Neural progenitor cell (in vitro differentiated cells): ENCODE data around the gene IGSF21. TPM values are rescaled to one million over a fixed set of nuclear protein-coding genes. Genes with fewer than 3 reads are reported as not detected.

ENCODE experiments used
- DNase-seq: peaks from one replicate; pipeline ENCODE4 v3.0.0-alpha.2; 2016; ENCODE audit warnings: low spot score
- H2AFZ ChIP-seq: fragments of 200-600 bp; sonication (generic); replicated peaks from 2 replicates; pipeline ENCODE4 v1.6.1; 2016; ENCODE audit warnings: antibody characterized with exemption
- H3F3A ChIP-seq: fragments of 200-600 bp; sonication (generic); 2 replicates; pipeline ENCODE4 v1.6.1; 2016; ENCODE audit warnings: antibody characterized with exemption, low read depth
- H3K27ac ChIP-seq: fragments of 200-600 bp; sonication (generic); 2 replicates; pipeline ENCODE4 v1.5.1; 2016; ENCODE audit warnings: mild to moderate bottlenecking
- H3K27me3 ChIP-seq: fragments of 200-600 bp; sonication (generic); 2 replicates; pipeline ENCODE4 v1.6.1; 2016; ENCODE audit warnings: mild to moderate bottlenecking, moderate library complexity
- H3K36me3 ChIP-seq: fragments of 200-600 bp; sonication (generic); 2 replicates; pipeline ENCODE4 v1.5.1; 2016
- H3K4me1 ChIP-seq: fragments of 200-600 bp; sonication (generic); 2 replicates; pipeline ENCODE4 v1.6.1; 2016; ENCODE audit warnings: mixed run types
- H3K4me2 ChIP-seq: fragments of 200-600 bp; sonication (generic); 2 replicates; pipeline ENCODE4 v1.6.1; 2016
- H3K4me3 ChIP-seq: fragments of 200-600 bp; sonication (generic); 2 replicates; pipeline ENCODE4 v1.5.1; 2016
- H3K79me2 ChIP-seq: fragments of 200-600 bp; sonication (generic); 2 replicates; pipeline ENCODE4 v1.6.1; 2016; ENCODE audit warnings: low read depth
- H3K9ac ChIP-seq: fragments of 200-600 bp; sonication (generic); 2 replicates; pipeline ENCODE4 v1.6.1; 2016
- H3K9me3 ChIP-seq: fragments of 200-600 bp; sonication (generic); 2 replicates; pipeline ENCODE4 v1.5.1; 2016; ENCODE audit warnings: low read depth
- H4K20me1 ChIP-seq: fragments of 200-600 bp; sonication (generic); 2 replicates; pipeline ENCODE4 v1.6.1; 2016; ENCODE audit warnings: low read depth
- H3K27ac Mint-ChIP-seq: 3 replicates; pipeline ENCODE4 v1.8.0; 2021; ENCODE audit warnings: mixed read lengths
- H3K27me3 Mint-ChIP-seq: 2 replicates; pipeline ENCODE4 v1.8.0; 2022; ENCODE audit warnings: low read depth, mild to moderate bottlenecking, inconsistent platforms, moderate library complexity, mixed read lengths; ENCODE audit not compliant: insufficient read depth
- H3K36me3 Mint-ChIP-seq: 3 replicates; pipeline ENCODE4 v1.8.0; 2021; ENCODE audit warnings: mixed read lengths
- H3K4me1 Mint-ChIP-seq: 3 replicates; pipeline ENCODE4 v1.8.0; 2021; ENCODE audit warnings: mixed read lengths
- H3K4me3 Mint-ChIP-seq: 3 replicates; pipeline ENCODE4 v1.8.0; 2021; ENCODE audit warnings: mild to moderate bottlenecking, moderate library complexity, mixed read lengths
- H3K9me3 Mint-ChIP-seq: 3 replicates; pipeline ENCODE4 v1.8.0; 2020; ENCODE audit warnings: mixed read lengths
- CTCF ChIP-seq: fragments of 200-600 bp; sonication (generic); IDR thresholded peaks from 2 replicates; pipeline ENCODE4 v1.5.1; 2017; ENCODE audit warnings: antibody characterized with exemption, mild to moderate bottlenecking
- EZH2 ChIP-seq: fragments of 200-600 bp; sonication (generic); IDR thresholded peaks from 2 replicates; pipeline ENCODE4 v1.6.1; 2017; ENCODE audit warnings: antibody characterized with exemption, mild to moderate bottlenecking, moderate library complexity
- EZH2phosphoT487 ChIP-seq: fragments of 200-600 bp; sonication (generic); IDR thresholded peaks from 2 replicates; pipeline ENCODE4 v1.6.1; 2017; ENCODE audit warnings: antibody characterized with exemption
- total RNA-seq: library from RNA; depleted of rRNA; stranded (reverse); fragments of >200 nt; gene quantifications from 2 replicates; pipeline ENCODE4 v1.2.3, GENCODE V29; 2015; ENCODE audit warnings: low replicate concordance

The IGSF21 gene
- total RNA-seq, 1 donor from 2014 or later, result 1.7 TPM

- H3K4me3 Mint-ChIP-seq, result no peak overlapping the region
- Histone ChIP-seq H3K36me3 (no peaks in the 10 kb centered on the region), H3K9me3 (no peaks in the 10 kb centered on the region), H3K4me1 (peaks cover 7% of the 10 kb centered on the region), H3K9ac (no peak overlapping the region), H2AFZ (no peak overlapping the region), H3K27ac (no peak overlapping the region), H3K27me3 (no peaks in the 10 kb centered on the region), H3F3A (no peaks in the 10 kb centered on the region), H4K20me1 (no peaks in the 10 kb centered on the region), H3K4me2 (no peak overlapping the region), H3K79me2 (no peaks in the 10 kb centered on the region), H3K4me3 (no peak overlapping the region)
- no peak for DNase-seq
- H3K27me3 Mint-ChIP-seq, result peaks cover 5% of the 10 kb centered on the region
- no peaks in the 10 kb centered on the region for H3K36me3 Mint-ChIP-seq
- TF ChIP-seq EZH2, result no peak
- no peak for TF ChIP-seq CTCF
- no peak for TF ChIP-seq EZH2phosphoT487
- peaks cover 7% of the 10 kb centered on the region for H3K4me1 Mint-ChIP-seq
- peaks cover 2% of the 10 kb centered on the region for H3K9me3 Mint-ChIP-seq
- no peak overlapping the region for H3K27ac Mint-ChIP-seq
Observed at GRCh38 chr1:18211764-18212163, 104.2 kb downstream of the IGSF21 start.

GRCh38 chr1:18217398-18218043, 109.9 kb downstream of the IGSF21 start:
- H3K4me3 Mint-ChIP-seq, result no peak overlapping the region
- H3K4me1 Mint-ChIP-seq, result no peaks in the 10 kb centered on the region
- H3K4me1 ChIP-seq, result no peaks in the 10 kb centered on the region
- H3K36me3 ChIP-seq, result no peaks in the 10 kb centered on the region
- H4K20me1 ChIP-seq, result no peaks in the 10 kb centered on the region
- TF ChIP-seq EZH2 (no peak), CTCF (peak; percentile 47), EZH2phosphoT487 (no peak)
- H3K27me3 ChIP-seq, result no peaks in the 10 kb centered on the region
- H3K9ac ChIP-seq, result no peak overlapping the region
- no peaks in the 10 kb centered on the region for H3F3A ChIP-seq
- no peaks in the 10 kb centered on the region for H3K9me3 ChIP-seq
- no peaks in the 10 kb centered on the region for H3K9me3 Mint-ChIP-seq
- H3K79me2 ChIP-seq, result no peaks in the 10 kb centered on the region
- H3K27ac ChIP-seq, result no peak overlapping the region
- H3K27ac Mint-ChIP-seq, result no peak overlapping the region
- no peak for DNase-seq
- no peak overlapping the region for H3K4me3 ChIP-seq
- H3K36me3 Mint-ChIP-seq, result no peaks in the 10 kb centered on the region
- H2AFZ ChIP-seq, result no peak overlapping the region
- peaks cover 24% of the 10 kb centered on the region for H3K27me3 Mint-ChIP-seq
- H3K4me2 ChIP-seq, result no peak overlapping the region

- Histone ChIP-seq H3K4me2 (no peak overlapping the region), H3K4me1 (peaks cover 5% of the 10 kb centered on the region), H3K9ac (no peak overlapping the region), H3K27me3 (no peaks in the 10 kb centered on the region), H3K79me2 (no peaks in the 10 kb centered on the region), H4K20me1 (no peaks in the 10 kb centered on the region), H3K9me3 (peaks cover 3% of the 10 kb centered on the region), H3K36me3 (no peaks in the 10 kb centered on the region), H3K4me3 (no peak overlapping the region), H3K27ac (no peak overlapping the region), H3F3A (no peaks in the 10 kb centered on the region), H2AFZ (no peak overlapping the region)
- H3K9me3 Mint-ChIP-seq, result peaks cover 15% of the 10 kb centered on the region
- H3K27me3 Mint-ChIP-seq, result peaks cover 10% of the 10 kb centered on the region
- no peaks in the 10 kb centered on the region for H3K36me3 Mint-ChIP-seq
- no peak overlapping the region for H3K4me3 Mint-ChIP-seq
- no peaks in the 10 kb centered on the region for H3K4me1 Mint-ChIP-seq
- TF ChIP-seq CTCF (no peak), EZH2 (no peak), EZH2phosphoT487 (no peak)
- DNase-seq, result no peak
- no peak overlapping the region for H3K27ac Mint-ChIP-seq
Observed at GRCh38 chr1:18229625-18230024, 122.0 kb downstream of the IGSF21 start.
